ENCODE results near the gene AP2A1. TPM values are rescaled to one million over a fixed set of nuclear protein-coding genes. Genes with fewer than 3 reads are reported as not detected.

AP2A1 gene
- total and polyA plus RNA-seq, 2 donors (not counting 1 experiment from before 2014, with no cell fraction given): 48.4 to 56.9 TPM

DNA sequence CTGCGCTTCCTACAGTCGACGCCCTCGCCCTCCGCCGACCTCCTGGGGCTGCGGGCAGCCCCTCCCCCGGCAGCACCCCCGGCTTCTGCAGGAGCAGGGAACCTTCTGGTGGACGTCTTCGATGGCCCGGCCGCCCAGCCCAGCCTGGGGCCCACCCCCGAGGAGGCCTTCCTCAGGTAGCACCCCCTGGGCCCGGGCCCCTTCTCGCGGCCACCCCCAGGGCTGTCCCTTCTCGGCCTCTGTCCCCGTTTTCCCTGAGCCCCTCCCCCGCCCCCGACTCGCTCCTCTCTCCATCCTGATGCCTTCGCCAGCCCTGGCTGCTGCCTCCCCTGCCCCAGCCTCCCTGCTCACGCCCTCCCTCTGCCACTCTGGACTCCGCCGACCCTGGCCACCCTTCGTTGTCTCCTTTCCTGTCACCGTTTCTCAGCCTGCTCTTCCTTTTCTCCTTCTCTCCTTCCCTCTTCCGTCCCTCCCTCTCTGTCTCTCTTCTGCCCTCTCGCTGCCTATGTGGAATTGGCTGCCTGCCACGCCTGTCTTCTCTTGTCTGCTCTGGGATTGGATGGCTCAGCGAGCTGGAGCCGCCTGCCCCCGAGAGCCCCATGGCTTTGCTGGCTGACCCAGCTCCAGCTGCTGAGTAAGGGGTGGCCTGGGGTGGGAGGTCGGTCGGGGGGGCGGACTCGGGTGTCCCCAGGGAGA is 35.3 kb downstream of the AP2A1 start:
- Mint-ChIP-seq H3K27me3 (no peaks in the 10 kb centered on the region), H3K4me1 (peaks cover 6% of the 10 kb centered on the region), H3K27ac (no peak overlapping the region), H3K4me3 (no peak overlapping the region), H3K9me3 (ENCODE audit: insufficient read depth) (no peaks in the 10 kb centered on the region)
- WGBS (ENCODE audit: insufficient coverage): 94% methylated on average over 37 of the region's 38 CpGs
- H3K27me3 ChIP-seq (replicated peaks in 1 of 4; ENCODE audit: control extremely low read depth in 1 of 4, control insufficient read depth in 3 of 4, insufficient read depth in 4 of 4, low read length in 3 of 4): no peaks in the 10 kb centered on the region
- peaks cover 0 to 3% (median 0%) of the 10 kb centered on the region in 3 donors for H3K9me3 ChIP-seq (ENCODE audit: control extremely low read depth in 1 of 3, control insufficient read depth in 2 of 3, insufficient read depth in 1 of 3, low read length in 2 of 3)
- H3K79me2 ChIP-seq (ENCODE audit: control insufficient read depth, insufficient read depth, low read length): no peaks in the 10 kb centered on the region
- H3K4me1 ChIP-seq (ENCODE audit: control insufficient read depth in 2 of 2, insufficient read depth in 2 of 2, low read length in 2 of 2): peaks cover under 1 to 7% of the 10 kb centered on the region in 2 donors
- H3K36me3 ChIP-seq (replicated peaks in 1 of 2; ENCODE audit: control extremely low read depth in 1 of 2, control insufficient read depth in 1 of 2, extremely low read depth in 1 of 2, insufficient read depth in 2 of 2, low read length in 1 of 2): peaks cover 0 to 64% of the 10 kb centered on the region in 2 experiments
- ChIA-PET CTCF (interaction anchor here (0.5 kb wide), 1 partner anchor 917 kb away, joined by 3 read pairs; no protein-coding TSS in a partner anchor), POLR2A (no interaction called here)
- no peak overlapping the region for H3K4me2 ChIP-seq (replicated peaks; ENCODE audit: low read depth, low read length, poor library complexity, severe bottlenecking)
- intact Hi-C loops (cut with micrococcal nuclease): no loop called here
- TF ChIP-seq, protein P1, sequence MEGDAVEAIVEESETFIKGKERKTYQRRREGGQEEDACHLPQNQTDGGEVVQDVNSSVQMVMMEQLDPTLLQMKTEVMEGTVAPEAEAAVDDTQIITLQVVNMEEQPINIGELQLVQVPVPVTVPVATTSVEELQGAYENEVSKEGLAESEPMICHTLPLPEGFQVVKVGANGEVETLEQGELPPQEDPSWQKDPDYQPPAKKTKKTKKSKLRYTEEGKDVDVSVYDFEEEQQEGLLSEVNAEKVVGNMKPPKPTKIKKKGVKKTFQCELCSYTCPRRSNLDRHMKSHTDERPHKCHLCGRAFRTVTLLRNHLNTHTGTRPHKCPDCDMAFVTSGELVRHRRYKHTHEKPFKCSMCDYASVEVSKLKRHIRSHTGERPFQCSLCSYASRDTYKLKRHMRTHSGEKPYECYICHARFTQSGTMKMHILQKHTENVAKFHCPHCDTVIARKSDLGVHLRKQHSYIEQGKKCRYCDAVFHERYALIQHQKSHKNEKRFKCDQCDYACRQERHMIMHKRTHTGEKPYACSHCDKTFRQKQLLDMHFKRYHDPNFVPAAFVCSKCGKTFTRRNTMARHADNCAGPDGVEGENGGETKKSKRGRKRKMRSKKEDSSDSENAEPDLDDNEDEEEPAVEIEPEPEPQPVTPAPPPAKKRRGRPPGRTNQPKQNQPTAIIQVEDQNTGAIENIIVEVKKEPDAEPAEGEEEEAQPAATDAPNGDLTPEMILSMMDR (IDR thresholded peaks at IDR 0.05): no peak
- TF ChIP-seq EZH2 (IDR thresholded peaks at IDR 0.05; ENCODE audit: borderline replicate concordance, insufficient read depth, low read depth, low read length, poor library complexity, severe bottlenecking): no peak
- H4K20me1 ChIP-seq (ENCODE audit: control insufficient read depth, insufficient read depth, low read length, poor library complexity, severe bottlenecking): no peaks in the 10 kb centered on the region
- DNase-seq: no peak
- H2AFZ ChIP-seq (ENCODE audit: insufficient read depth, low read depth, low read length, poor library complexity, severe bottlenecking): no peak overlapping the region
- H3K4me3 ChIP-seq (ENCODE audit: control extremely low read depth in 1 of 5, extremely low read depth in 1 of 5, insufficient read depth in 1 of 5, low read depth in 2 of 5, low read length in 4 of 5): no peak overlapping the region
- no peak for ATAC-seq (ENCODE audit: low read depth)
- H3K9ac ChIP-seq (ENCODE audit: low read length): no peak overlapping the region
- no peak overlapping the region for H3K27ac ChIP-seq (ENCODE audit: low read length in 2 of 2)

DNA sequence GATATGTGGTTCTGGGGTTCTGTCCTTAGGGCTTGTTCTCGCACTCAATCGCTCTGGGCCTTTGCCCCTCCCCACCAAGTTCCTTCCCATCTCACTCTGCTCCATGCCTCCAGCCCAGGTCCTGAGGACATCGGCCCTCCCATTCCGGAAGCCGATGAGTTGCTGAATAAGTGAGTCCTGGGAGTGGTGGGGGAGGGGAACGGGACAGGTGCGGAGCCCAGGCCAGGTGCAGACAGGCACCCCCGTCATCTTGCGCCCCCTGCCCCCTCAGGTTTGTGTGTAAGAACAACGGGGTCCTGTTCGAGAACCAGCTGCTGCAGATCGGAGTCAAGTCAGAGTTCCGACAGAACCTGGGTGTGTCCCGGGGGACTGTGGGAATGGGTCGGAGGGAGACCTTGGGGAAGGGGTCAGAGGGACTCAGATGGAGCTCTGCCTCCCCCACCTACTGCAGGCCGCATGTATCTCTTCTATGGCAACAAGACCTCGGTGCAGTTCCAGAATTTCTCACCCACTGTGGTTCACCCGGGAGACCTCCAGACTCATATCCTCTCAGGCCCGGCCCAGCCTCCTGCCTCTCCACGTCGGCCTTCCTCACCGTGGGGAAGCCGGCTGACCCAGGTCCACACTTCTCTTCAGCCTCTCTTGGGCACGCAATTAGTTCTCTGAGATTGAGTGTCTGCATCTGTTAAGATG is 36.2 kb downstream of the AP2A1 start:
- POLR2A ChIA-PET: no interaction called here
- Mint-ChIP-seq H3K27me3 (no peaks in the 10 kb centered on the region), H3K4me1 (peaks cover 14% of the 10 kb centered on the region), H3K4me3 (no peak overlapping the region), H3K27ac (no peak overlapping the region), H3K9me3 (ENCODE audit: insufficient read depth) (no peaks in the 10 kb centered on the region)
- Histone ChIP-seq H3K4me2 (replicated peaks; ENCODE audit: low read depth, low read length, poor library complexity, severe bottlenecking) (no peak overlapping the region), H3K79me2 (ENCODE audit: control insufficient read depth, insufficient read depth, low read length) (no peaks in the 10 kb centered on the region), H3K27ac (ENCODE audit: low read length in 2 of 2) (no peak overlapping the region), H3K36me3 (replicated peaks in 1 of 2; ENCODE audit: control extremely low read depth in 1 of 2, control insufficient read depth in 1 of 2, extremely low read depth in 1 of 2, insufficient read depth in 2 of 2, low read length in 1 of 2) (peaks cover 0 to 58% of the 10 kb centered on the region in 2 experiments), H4K20me1 (ENCODE audit: control insufficient read depth, insufficient read depth, low read length, poor library complexity, severe bottlenecking) (no peaks in the 10 kb centered on the region), H2AFZ (ENCODE audit: insufficient read depth, low read depth, low read length, poor library complexity, severe bottlenecking) (no peak overlapping the region), H3K9ac (ENCODE audit: low read length) (no peak overlapping the region), H3K27me3 (replicated peaks in 1 of 4; ENCODE audit: control extremely low read depth in 1 of 4, control insufficient read depth in 3 of 4, insufficient read depth in 4 of 4, low read length in 3 of 4) (no peaks in the 10 kb centered on the region), H3K9me3 (ENCODE audit: control extremely low read depth in 1 of 3, control insufficient read depth in 2 of 3, insufficient read depth in 1 of 3, low read length in 2 of 3) (peaks cover 0 to 3% (median 0%) of the 10 kb centered on the region in 3 donors), H3K4me1 (ENCODE audit: control insufficient read depth in 2 of 2, insufficient read depth in 2 of 2, low read length in 2 of 2) (peaks cover 10 to 16% of the 10 kb centered on the region in 2 donors), H3K4me3 (ENCODE audit: control extremely low read depth in 1 of 5, extremely low read depth in 1 of 5, insufficient read depth in 1 of 5, low read depth in 2 of 5, low read length in 4 of 5) (no peak overlapping the region)
- intact Hi-C loops (cut with micrococcal nuclease): no loop called here
- TF ChIP-seq, protein P1 (IDR thresholded peaks at IDR 0.05): no peak
- no peak for TF ChIP-seq EZH2 (IDR thresholded peaks at IDR 0.05; ENCODE audit: borderline replicate concordance, insufficient read depth, low read depth, low read length, poor library complexity, severe bottlenecking)
- WGBS (ENCODE audit: insufficient coverage): 99% methylated on average over 13 of the region's 24 CpGs
- ATAC-seq (ENCODE audit: low read depth) (no peak), DNase-seq (no peak)
- CTCF ChIA-PET: no interaction called here
